HG03354 (cell line): ENCODE results near the gene TARDBP.
"Not testable (repeated sequence)": the region's sequence is repeated elsewhere in the genome, so short reads cannot be mapped to it uniquely, and the experiment has no call there.

ENCODE experiments used
- ATAC-seq: cut with Tn5 transposase; IDR thresholded peaks from one replicate; pipeline ENCODE4 v1.9.1; 2021; ENCODE audit warnings: mild to moderate bottlenecking; ENCODE audit not compliant: unreplicated experiment, poor library complexity, severe bottlenecking

The TARDBP gene

GRCh38 chr1:10990828-10991227 is 21.6 kb upstream of the TARDBP start:
- no peak for ATAC-seq

GRCh38 chr1:10992004-10992403 is 20.4 kb upstream of the TARDBP start:
- not testable (repeated sequence) for ATAC-seq

- no peak for ATAC-seq
Observed at GRCh38 chr1:10992864-10993263, 19.6 kb upstream of the TARDBP start.

GRCh38 chr1:10996100-10996499 is 16.4 kb upstream of the TARDBP start:
- ATAC-seq, result no peak

- no peak for ATAC-seq
Observed at GRCh38 chr1:11000526-11000925, 11.9 kb upstream of the TARDBP start.

- ATAC-seq, result no peak
Observed at GRCh38 chr1:11013160-11013531, 692 bp downstream of the TARDBP start.

GRCh38 chr1:11019358-11019757 is 6.9 kb downstream of the TARDBP start:
- not testable (repeated sequence) for ATAC-seq

GRCh38 chr1:11019971-11020370 is 7.5 kb downstream of the TARDBP start:
- ATAC-seq, result no peak

GRCh38 chr1:11023201-11023600 is 10.7 kb downstream of the TARDBP start:
- no peak for ATAC-seq

GRCh38 chr1:11024154-11024873 is 11.9 kb downstream of the TARDBP start:
- no peak for ATAC-seq

- ATAC-seq, result no peak
Observed at GRCh38 chr1:11024874-11025203, 12.4 kb downstream of the TARDBP start.

- no peak for ATAC-seq
Observed at GRCh38 chr1:11025618-11026017, 13.2 kb downstream of the TARDBP start.

- no peak for ATAC-seq
Observed at GRCh38 chr1:11026052-11026451, 13.6 kb downstream of the TARDBP start.

GRCh38 chr1:11026903-11027302 is 14.4 kb downstream of the TARDBP start:
- no peak for ATAC-seq

- no peak for ATAC-seq
Observed at GRCh38 chr1:11027316-11027715, 14.9 kb downstream of the TARDBP start.

- ATAC-seq, result no peak
Observed at GRCh38 chr1:11028018-11028417, 15.6 kb downstream of the TARDBP start.

- ATAC-seq, result no peak
Observed at GRCh38 chr1:11030865-11031264, 18.4 kb downstream of the TARDBP start.

- ATAC-seq, result no peak
Observed at GRCh38 chr1:11031624-11032262, 19.3 kb downstream of the TARDBP start.

- not testable (repeated sequence) for ATAC-seq
Observed at GRCh38 chr1:11037019-11037739, 24.7 kb downstream of the TARDBP start.

GRCh38 chr1:11037740-11038182 is 25.3 kb downstream of the TARDBP start:
- ATAC-seq, result peak; percentile 64
